Endothelial cell of umbilical vein (primary cell): Measurements from ENCODE around the gene MYH15. TPM values are rescaled to one million over a fixed set of nuclear protein-coding genes. Genes with fewer than 3 reads are reported as not detected.

Experiments used
- BruUV-seq: library from RNA; stranded (reverse); fragments of 400-500 nt; replicated peaks from 2 replicates; lab custom pipeline; 2021; lab: Mats Ljungman, UMichigan
- CTCF ChIA-PET: fragments of 300-600, 350-600 bp; sonication (Branson Sonifier 250); formaldehyde crosslinking; loops from one replicate; lab custom pipeline; 2021; ENCODE audit warnings: antibody characterized with exemption, inconsistent platforms; lab: Charles Lee
- POLR2A ChIA-PET: fragments of 300-600, 350-600 bp; sonication (Branson Sonifier 250); formaldehyde crosslinking; loops from one replicate; lab custom pipeline; 2021; ENCODE audit warnings: antibody characterized with exemption, inconsistent platforms; lab: Charles Lee
- DNase-seq: peaks from one replicate; pipeline ENCODE4 v3.0.0-alpha.2; 2011; ENCODE audit warnings: low read depth, low spot score
- FAIRE-seq: peaks from 2 replicates; lab custom pipeline; 2011; peaks lifted over from hg19 to GRCh38; lab: Jason Lieb, UNC
- H2AFZ ChIP-seq: 2 replicates; pipeline ENCODE4 v1.6.0; 2012; ENCODE audit warnings: low read depth, low read length, control low read depth, inconsistent platforms
- H3K27ac ChIP-seq: 2 replicates; pipeline ENCODE4 v1.5.1; 2011; ENCODE audit warnings: low read depth, mild to moderate bottlenecking, control low read depth, low read length, moderate library complexity; ENCODE audit not compliant: insufficient read depth
- H3K27me3 ChIP-seq, 2 experiments: 2 replicates each; pipeline versions ENCODE4 v1.6.0 to v1.6.1; 2011; ENCODE audit warnings: low read length in 2 of 2, mixed read lengths in 1 of 2; ENCODE audit not compliant: control insufficient read depth in 2 of 2, insufficient read depth in 2 of 2
- H3K36me3 ChIP-seq, 2 experiments: 2 replicates in 1 of 2; 3 replicates in 1 of 2; pipeline ENCODE4 v1.5.1; 2011; ENCODE audit warnings: low read length in 2 of 2, mild to moderate bottlenecking in 1 of 2, moderate library complexity in 1 of 2; ENCODE audit not compliant: control insufficient read depth in 2 of 2, insufficient read depth in 2 of 2; ENCODE audit errors: extremely low read depth in 1 of 2
- H3K4me1 ChIP-seq: 3 replicates; pipeline ENCODE4 v1.5.1; 2011; ENCODE audit warnings: mild to moderate bottlenecking, low read length; ENCODE audit not compliant: control insufficient read depth, insufficient read depth; ENCODE audit errors: extremely low read depth
- H3K4me2 ChIP-seq: 2 replicates; pipeline ENCODE4 v1.6.1; 2011; ENCODE audit warnings: low read length, control low read depth, mixed read lengths; ENCODE audit not compliant: insufficient read depth
- H3K4me3 ChIP-seq, 3 experiments: fragments of 200-600 bp in 1 of 3; sonication (generic), shearing (Covaris generic) in 1 of 3; replicated peaks in 1 of 3; 2 replicates each; pipeline ENCODE4 v1.5.1; 2011 to 2016; ENCODE audit warnings: control low read depth in 3 of 3, low read length in 3 of 3, mild to moderate bottlenecking in 2 of 3, inconsistent platforms in 1 of 3, low read depth in 1 of 3, moderate library complexity in 1 of 3; ENCODE audit not compliant: insufficient read depth in 1 of 3
- H3K79me2 ChIP-seq: 2 replicates; pipeline ENCODE4 v1.6.0; 2012; ENCODE audit warnings: low read length, inconsistent platforms; ENCODE audit not compliant: control insufficient read depth, insufficient read depth
- H3K9ac ChIP-seq: replicated peaks from 2 replicates; pipeline ENCODE3; 2011; ENCODE audit warnings: low read length, control low read depth; ENCODE audit not compliant: insufficient read depth; ENCODE audit errors: extremely low read depth
- H3K9me1 ChIP-seq: replicated peaks from 3 replicates; pipeline ENCODE4 v1.6.0; 2011; ENCODE audit warnings: mild to moderate bottlenecking, low read length; ENCODE audit not compliant: control insufficient read depth, insufficient read depth; ENCODE audit errors: extremely low read depth
- H3K9me3 ChIP-seq: replicated peaks from 2 replicates; pipeline ENCODE4 v1.5.1; 2012; ENCODE audit warnings: low read length, inconsistent platforms; ENCODE audit not compliant: control insufficient read depth, insufficient read depth
- H4K20me1 ChIP-seq: replicated peaks from 2 replicates; pipeline ENCODE3; 2011; ENCODE audit warnings: mild to moderate bottlenecking, low read length; ENCODE audit not compliant: control insufficient read depth, insufficient read depth; ENCODE audit errors: extremely low read depth
- CTCF ChIP-seq, 2 donors: IDR thresholded peaks; 1 replicate in 1 of 2; 2 replicates in 1 of 2; pipeline ENCODE4 v1.5.1; 2011; ENCODE audit warnings: low read length in 2 of 2, mild to moderate bottlenecking in 2 of 2, moderate library complexity in 2 of 2, control low read depth in 1 of 2, inconsistent platforms in 1 of 2, low read depth in 1 of 2; ENCODE audit not compliant: insufficient read depth in 1 of 2; ENCODE audit errors: extremely low read depth in 1 of 2
- EZH2 ChIP-seq: IDR thresholded peaks from 2 replicates; pipeline ENCODE4 v1.6.1; 2012; ENCODE audit warnings: borderline replicate concordance, low read depth, mild to moderate bottlenecking, moderate library complexity, low read length, inconsistent platforms; ENCODE audit not compliant: severe bottlenecking
- FOS ChIP-seq: IDR thresholded peaks from 2 replicates; pipeline ENCODE4 v1.6.1; 2011; ENCODE audit warnings: mild to moderate bottlenecking, low read length, moderate library complexity, borderline replicate concordance; ENCODE audit not compliant: insufficient read depth
- GATA2 ChIP-seq: IDR thresholded peaks from 2 replicates; pipeline ENCODE4 v1.7.0; 2011; ENCODE audit warnings: low read depth, mild to moderate bottlenecking, moderate library complexity, mixed read lengths, low read length; ENCODE audit not compliant: insufficient read length, insufficient read depth
- JUN ChIP-seq: IDR thresholded peaks from 2 replicates; pipeline ENCODE4 v1.6.1; 2011; ENCODE audit warnings: borderline replicate concordance, low read depth; ENCODE audit not compliant: insufficient read length, insufficient read depth
- MAX ChIP-seq: IDR thresholded peaks from 2 replicates; pipeline ENCODE4 v1.6.1; 2011; ENCODE audit not compliant: insufficient read depth, insufficient read length
- MYC ChIP-seq: IDR thresholded peaks from one replicate; pipeline ENCODE4 v1.6.1; 2011; ENCODE audit warnings: mild to moderate bottlenecking, low read depth, low read length
- POLR2A ChIP-seq: IDR thresholded peaks from 2 replicates; pipeline ENCODE4 v1.6.1; 2012; ENCODE audit warnings: low read depth, mild to moderate bottlenecking, control low read depth, low read length
- POLR2AphosphoS5 ChIP-seq: IDR thresholded peaks from 2 replicates; pipeline ENCODE4 v1.6.1; 2012; ENCODE audit warnings: low read depth, mild to moderate bottlenecking, control low read depth, low read length, moderate library complexity; ENCODE audit not compliant: insufficient read depth
- dilution Hi-C: fragments of 300-500 bp; cut with MboI; formaldehyde crosslinking; loops from one replicate; pipeline ENCODE4 v1.15.0; 2019; ENCODE audit warnings: low sequenced_read_pairs; ENCODE audit not compliant: extremely low pct_ligation_motif_present
- intact Hi-C: fragments of 100-400 bp; cut with micrococcal nuclease; formaldehyde crosslinking; loops from one replicate; pipeline ENCODE4 v1.10.0; 2022
- polyA plus RNA-seq, 4 experiments: library from polyadenylated mRNA; depleted of rRNA in 3 of 4; stranded (reverse) in 3 of 4; unstranded in 1 of 4; fragments of >200 nt; gene quantifications; 2 replicates each; pipeline versions ENCODE4 v1.2.1 to v1.2.3, GENCODE V29; 2011 to 2012; ENCODE audit warnings: missing spikeins in 1 of 4
- total RNA-seq: library from RNA; stranded (reverse); gene quantifications from 2 replicates; pipeline ENCODE4 v1.2.3, GENCODE V29; 2021

Gene MYH15
- total and polyA plus RNA-seq, 2 donors (not counting 3 experiments of a cell fraction or from before 2014, with no cell fraction given) = 0.27 TPM; not detected in 1

DNA sequence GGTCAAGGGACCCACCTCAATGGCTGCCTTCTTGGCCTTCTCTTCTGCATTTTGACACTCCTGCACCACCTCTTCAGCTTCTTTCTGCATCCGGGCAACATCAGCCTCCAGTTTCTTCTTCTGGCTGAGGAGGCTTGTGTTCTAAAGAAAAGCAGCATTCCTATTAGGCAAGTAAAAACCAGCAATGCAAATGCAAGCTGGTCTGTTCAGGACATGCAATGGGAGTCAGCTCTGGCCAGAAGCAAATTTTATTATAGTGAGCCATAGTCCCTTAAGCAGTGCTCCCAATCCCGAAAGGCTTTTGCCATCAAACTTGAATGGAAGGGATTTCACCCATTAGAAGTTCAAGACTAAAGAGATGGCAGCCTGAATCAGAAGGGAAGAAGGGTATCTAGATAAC lies 116.4 kb downstream of the MYH15 start:
- H2AFZ ChIP-seq = no peak overlapping the region
- no peaks in the 10 kb centered on the region for H4K20me1 ChIP-seq
- FAIRE-seq (no peak), DNase-seq (no peak)
- no peaks in the 10 kb centered on the region for H3K9me3 ChIP-seq
- H3K4me3 ChIP-seq = no peak overlapping the region
- BruUV-seq = no TSS peak
- H3K9ac ChIP-seq = no peak overlapping the region
- intact Hi-C loops (no loop called here), dilution Hi-C loops (no loop called here)
- TF ChIP-seq POLR2AphosphoS5 (no peak), FOS (no peak), EZH2 (no peak), JUN (no peak), MYC (no peak), CTCF (IDR thresholded peaks at IDR 0.05; ENCODE audit: extremely low read depth in 1 of 2, insufficient read depth in 1 of 2, low read depth in 1 of 2, low read length in 2 of 2) (no peak), GATA2 (no peak), MAX (no peak), POLR2A (no peak)
- H3K4me2 ChIP-seq = no peak overlapping the region
- H3K27ac ChIP-seq = no peak overlapping the region
- no peaks in the 10 kb centered on the region for H3K9me1 ChIP-seq
- no peaks in the 10 kb centered on the region for H3K4me1 ChIP-seq
- no peaks in the 10 kb centered on the region for H3K36me3 ChIP-seq
- CTCF ChIA-PET = interaction anchor here (1.4 kb wide), 1 partner anchor 84 kb away, joined by 4 read pairs; no protein-coding TSS in a partner anchor
- POLR2A ChIA-PET = no interaction called here
- peaks cover 0 to 10% of the 10 kb centered on the region in 2 experiments for H3K27me3 ChIP-seq
- H3K79me2 ChIP-seq = no peaks in the 10 kb centered on the region
